PFSK-1 (cell line): ENCODE measurements around the gene IYD.

ENCODE experiments used
- FOXP2 ChIP-seq: optimal IDR thresholded peaks from 2 replicates; pipeline ENCODE3; 2011; ENCODE audit warnings: borderline replicate concordance, control low read depth, inconsistent platforms; ENCODE audit not compliant: insufficient read depth; ENCODE audit errors: extremely low read length, extremely low read depth
- POLR2AphosphoS5 ChIP-seq: IDR thresholded peaks from 2 replicates; pipeline ENCODE4 v1.6.1; 2012; ENCODE audit warnings: low read depth, mild to moderate bottlenecking, control low read depth, low read length, moderate library complexity
- SIN3A ChIP-seq: IDR thresholded peaks from 2 replicates; pipeline ENCODE4 v1.6.1; 2012; ENCODE audit warnings: mild to moderate bottlenecking, low read length, moderate library complexity, borderline replicate concordance; ENCODE audit not compliant: insufficient read depth
- TAF1 ChIP-seq: IDR thresholded peaks from 2 replicates; pipeline ENCODE4 v1.6.1; 2012; ENCODE audit warnings: low read length, control low read depth, borderline replicate concordance; ENCODE audit not compliant: insufficient read depth
- TF ChIP-seq, protein P1 (sequence below), 2 experiments: IDR thresholded peaks; 2 replicates each; pipeline versions ENCODE4 v1.6.1 to v1.8.0; 2011 to 2012; ENCODE audit warnings: low read depth in 2 of 2, low read length in 2 of 2, control low read depth in 1 of 2, inconsistent platforms in 1 of 2, mild to moderate bottlenecking in 1 of 2, moderate library complexity in 1 of 2; ENCODE audit not compliant: insufficient read depth in 1 of 2

DNA sequence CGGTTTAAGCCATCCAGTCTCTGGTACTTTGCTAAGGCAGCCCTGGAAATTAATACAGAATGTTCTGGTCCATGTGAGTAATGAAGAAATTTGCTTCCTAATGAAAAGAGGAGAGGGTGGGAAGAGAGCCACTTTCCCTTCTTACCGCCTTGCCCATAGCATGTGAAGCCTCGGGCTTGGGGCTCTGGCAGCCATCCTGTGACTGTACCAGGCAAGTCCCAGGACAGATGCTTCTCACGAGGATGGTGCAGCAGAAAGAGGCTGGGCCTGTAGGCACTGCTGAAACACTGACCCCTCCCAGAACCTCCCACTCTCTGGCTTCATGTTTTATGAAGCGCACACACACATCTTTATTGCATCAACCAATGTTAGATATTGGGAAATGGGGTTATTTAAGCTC is 74.8 kb downstream of the IYD start:
- TF ChIP-seq POLR2AphosphoS5: no peak
- TF ChIP-seq TAF1: no peak
- TF ChIP-seq, protein P1, sequence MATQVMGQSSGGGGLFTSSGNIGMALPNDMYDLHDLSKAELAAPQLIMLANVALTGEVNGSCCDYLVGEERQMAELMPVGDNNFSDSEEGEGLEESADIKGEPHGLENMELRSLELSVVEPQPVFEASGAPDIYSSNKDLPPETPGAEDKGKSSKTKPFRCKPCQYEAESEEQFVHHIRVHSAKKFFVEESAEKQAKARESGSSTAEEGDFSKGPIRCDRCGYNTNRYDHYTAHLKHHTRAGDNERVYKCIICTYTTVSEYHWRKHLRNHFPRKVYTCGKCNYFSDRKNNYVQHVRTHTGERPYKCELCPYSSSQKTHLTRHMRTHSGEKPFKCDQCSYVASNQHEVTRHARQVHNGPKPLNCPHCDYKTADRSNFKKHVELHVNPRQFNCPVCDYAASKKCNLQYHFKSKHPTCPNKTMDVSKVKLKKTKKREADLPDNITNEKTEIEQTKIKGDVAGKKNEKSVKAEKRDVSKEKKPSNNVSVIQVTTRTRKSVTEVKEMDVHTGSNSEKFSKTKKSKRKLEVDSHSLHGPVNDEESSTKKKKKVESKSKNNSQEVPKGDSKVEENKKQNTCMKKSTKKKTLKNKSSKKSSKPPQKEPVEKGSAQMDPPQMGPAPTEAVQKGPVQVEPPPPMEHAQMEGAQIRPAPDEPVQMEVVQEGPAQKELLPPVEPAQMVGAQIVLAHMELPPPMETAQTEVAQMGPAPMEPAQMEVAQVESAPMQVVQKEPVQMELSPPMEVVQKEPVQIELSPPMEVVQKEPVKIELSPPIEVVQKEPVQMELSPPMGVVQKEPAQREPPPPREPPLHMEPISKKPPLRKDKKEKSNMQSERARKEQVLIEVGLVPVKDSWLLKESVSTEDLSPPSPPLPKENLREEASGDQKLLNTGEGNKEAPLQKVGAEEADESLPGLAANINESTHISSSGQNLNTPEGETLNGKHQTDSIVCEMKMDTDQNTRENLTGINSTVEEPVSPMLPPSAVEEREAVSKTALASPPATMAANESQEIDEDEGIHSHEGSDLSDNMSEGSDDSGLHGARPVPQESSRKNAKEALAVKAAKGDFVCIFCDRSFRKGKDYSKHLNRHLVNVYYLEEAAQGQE (IDR thresholded peaks at IDR 0.05; ENCODE audit: insufficient read depth in 1 of 2, low read depth in 2 of 2, low read length in 2 of 2): no peak
- TF ChIP-seq SIN3A: no peak
- no peak for TF ChIP-seq FOXP2
